DMS79 treated with DMSO at 0.1 percent for 48 hours (cell line): Measurements from ENCODE around the gene RGL3.
"Not testable (repeated sequence)": the region's sequence is repeated elsewhere in the genome, so short reads cannot be mapped to it uniquely, and the experiment has no call there.

ENCODE experiments used
- DNase-seq: peaks from one replicate; lab custom pipeline; 2025; lab: John Stamatoyannopoulos, UW

Gene RGL3

GRCh38 chr19:11450570-11451326 is 31.6 kb upstream of the RGL3 start:
- no peak for DNase-seq

- DNase-seq, result no peak
These were observed 29.9 kb upstream of the RGL3 start for GRCh38 chr19:11448923-11449554.

GRCh38 chr19:11448410-11448809 is 29.3 kb upstream of the RGL3 start:
- no peak for DNase-seq

- no peak for DNase-seq
These were observed 28.5 kb upstream of the RGL3 start for GRCh38 chr19:11447347-11448262.

GRCh38 chr19:11446652-11447301 is 27.7 kb upstream of the RGL3 start:
- no peak for DNase-seq

GRCh38 chr19:11446271-11446651 is 27.1 kb upstream of the RGL3 start:
- no peak for DNase-seq

GRCh38 chr19:11445141-11445540 is 26.0 kb upstream of the RGL3 start:
- DNase-seq, result no peak

GRCh38 chr19:11444059-11444458 is 24.9 kb upstream of the RGL3 start:
- DNase-seq, result no peak

GRCh38 chr19:11437955-11438354 is 18.8 kb upstream of the RGL3 start:
- no peak for DNase-seq

GRCh38 chr19:11435833-11436313 is 16.8 kb upstream of the RGL3 start:
- DNase-seq, result no peak

GRCh38 chr19:11435057-11435832 is 16.1 kb upstream of the RGL3 start, which contains the start of the genes ODAD3 and PRKCSH:
TSS of gene ODAD3 (minus strand) at chr19:11435121. CDS start at chr19:11435016, 105 bp downstream.
TSS of gene PRKCSH (plus strand) at chr19:11435635. CDS start at chr19:11436118, 483 bp downstream.
- peak; percentile 100 for DNase-seq

GRCh38 chr19:11434703-11435056 is 15.6 kb upstream of the RGL3 start:
- peak; percentile 57 for DNase-seq

GRCh38 chr19:11433526-11433925 is 14.4 kb upstream of the RGL3 start:
- not testable (repeated sequence) for DNase-seq

GRCh38 chr19:11426656-11427055 is 7.5 kb upstream of the RGL3 start:
- no peak for DNase-seq

GRCh38 chr19:11425719-11426457 is 6.8 kb upstream of the RGL3 start:
- DNase-seq, result no peak

GRCh38 chr19:11423791-11424181 is 4.7 kb upstream of the RGL3 start:
- DNase-seq, result no peak

GRCh38 chr19:11423164-11423790 is 4.2 kb upstream of the RGL3 start:
- no peak for DNase-seq

- DNase-seq, result peak; percentile 34
These were observed 3.3 kb upstream of the RGL3 start for GRCh38 chr19:11422163-11423065.
